Hematopoietic multipotent progenitor cell treated with erythropoietin and hydrocortisone succinate and interleukin-3 and kit ligand, for 8 days (in vitro differentiated cells): ENCODE measurements around the gene ZNF471.

Source experiments
- DNase-seq: peaks from one replicate; pipeline ENCODE4 v3.0.0-alpha.2; 2015

ZNF471 gene

GRCh38 chr19:56577719-56578602, 70.3 kb downstream of the ZNF471 start:
- DNase-seq: no peak
